Calu3 (cell line): ENCODE measurements around the gene MRPS35. TPM values are rescaled to one million over a fixed set of nuclear protein-coding genes. Genes with fewer than 3 reads are reported as not detected.

ENCODE experiments used
- BruUV-seq: library from RNA; stranded (reverse); fragments of 400-500 nt; replicated peaks from 2 replicates; lab custom pipeline; 2021; lab: Mats Ljungman, UMichigan
- CTCF ChIA-PET: fragments of 300-600 bp; sonication (Branson Sonifier 250); formaldehyde crosslinking; loops from one replicate; lab custom pipeline; 2022; ENCODE audit warnings: antibody characterized with exemption; lab: Charles Lee
- DNase-seq: peaks from one replicate; pipeline ENCODE4 v3.0.0; 2022
- H3K27ac Mint-ChIP-seq: one replicate; pipeline ENCODE4 v1.8.0; 2022; ENCODE audit warnings: mixed read lengths; ENCODE audit not compliant: unreplicated experiment
- H3K27me3 Mint-ChIP-seq: one replicate; pipeline ENCODE4 v1.8.0; 2022; ENCODE audit warnings: mixed read lengths; ENCODE audit not compliant: unreplicated experiment
- H3K36me3 Mint-ChIP-seq: one replicate; pipeline ENCODE4 v1.8.0; 2022; ENCODE audit warnings: mild to moderate bottlenecking, moderate library complexity, mixed read lengths; ENCODE audit not compliant: insufficient read depth, unreplicated experiment
- H3K4me1 Mint-ChIP-seq: one replicate; pipeline ENCODE4 v1.8.0; 2022; ENCODE audit warnings: mild to moderate bottlenecking, low read depth, mixed read lengths; ENCODE audit not compliant: unreplicated experiment
- H3K4me3 Mint-ChIP-seq: one replicate; pipeline ENCODE4 v1.8.0; 2022; ENCODE audit warnings: mild to moderate bottlenecking, low read depth, moderate library complexity, mixed read lengths; ENCODE audit not compliant: unreplicated experiment
- H3K9me3 Mint-ChIP-seq: one replicate; pipeline ENCODE4 v1.8.0; 2022; ENCODE audit warnings: low read depth, mixed read lengths; ENCODE audit not compliant: unreplicated experiment
- CTCF ChIP-seq: fragments of 200-600 bp; IDR thresholded peaks from one replicate; pipeline ENCODE4 v1.8.0; 2022; ENCODE audit warnings: antibody characterized with exemption; ENCODE audit not compliant: unreplicated experiment
- intact Hi-C: fragments of 100-400 bp; cut with micrococcal nuclease; formaldehyde crosslinking; loops from one replicate; pipeline ENCODE4 v1.10.0; 2022; ENCODE audit not compliant: unreplicated experiment
- total RNA-seq: library from RNA; stranded (reverse); gene quantifications from 2 replicates; pipeline ENCODE4 v1.2.3, GENCODE V29; 2022

MRPS35 gene
- total RNA-seq, 1 experiment from 2014 or later: 70.5 TPM

GRCh38 chr12:27680619-27681018 lies 30.0 kb upstream of the MRPS35 start:
- Mint-ChIP-seq H3K36me3 (peaks cover 9% of the 10 kb centered on the region), H3K27ac (no peak overlapping the region), H3K4me3 (no peak overlapping the region), H3K27me3 (no peaks in the 10 kb centered on the region), H3K9me3 (no peaks in the 10 kb centered on the region), H3K4me1 (no peaks in the 10 kb centered on the region)
- DNase-seq: no peak
- no peak for TF ChIP-seq CTCF
- intact Hi-C loops: no loop called here
- CTCF ChIA-PET: no interaction called here
- BruUV-seq: no TSS peak

GRCh38 chr12:27682534-27682933 lies 28.1 kb upstream of the MRPS35 start:
- CTCF ChIA-PET: interaction anchor here (0.7 kb wide), 1 partner anchor 10 kb away, joined by 4 read pairs; no protein-coding TSS in a partner anchor
- peaks cover 6% of the 10 kb centered on the region for H3K36me3 Mint-ChIP-seq
- no peak overlapping the region for H3K27ac Mint-ChIP-seq

GRCh38 chr12:27685274-27685673 lies 25.4 kb upstream of the MRPS35 start:
- Mint-ChIP-seq H3K4me1 (no peaks in the 10 kb centered on the region), H3K4me3 (no peak overlapping the region), H3K36me3 (no peaks in the 10 kb centered on the region), H3K27me3 (no peaks in the 10 kb centered on the region), H3K9me3 (no peaks in the 10 kb centered on the region), H3K27ac (no peak overlapping the region)
- DNase-seq: no peak
- CTCF ChIA-PET: no interaction called here
- no peak for TF ChIP-seq CTCF
- intact Hi-C loops: no loop called here
- no TSS peak for BruUV-seq

More at GRCh38 chr12:27682534-27682933, 28.1 kb upstream of the MRPS35 start:
- intact Hi-C loops: no loop called here
- Mint-ChIP-seq H3K4me1 (no peaks in the 10 kb centered on the region), H3K27me3 (no peaks in the 10 kb centered on the region), H3K4me3 (no peak overlapping the region), H3K9me3 (no peaks in the 10 kb centered on the region)
- no peak for DNase-seq
- BruUV-seq: no TSS peak
- TF ChIP-seq CTCF: no peak

GRCh38 chr12:27686147-27686546 lies 24.5 kb upstream of the MRPS35 start:
- no peak for TF ChIP-seq CTCF
- Mint-ChIP-seq H3K27me3 (no peaks in the 10 kb centered on the region), H3K27ac (no peak overlapping the region), H3K4me1 (no peaks in the 10 kb centered on the region), H3K9me3 (no peaks in the 10 kb centered on the region), H3K36me3 (no peaks in the 10 kb centered on the region), H3K4me3 (no peak overlapping the region)
- DNase-seq: no peak
- CTCF ChIA-PET: no interaction called here
- no TSS peak for BruUV-seq
- intact Hi-C loops: no loop called here
